ENCODE data around the gene ZBTB7C. TPM values are rescaled to one million over a fixed set of nuclear protein-coding genes. Genes with fewer than 3 reads are reported as not detected.

Gene ZBTB7C
- total RNA-seq, 1 donor from 2014 or later, result 2.7 TPM

- Histone ChIP-seq H3K4me1 (no peaks in the 10 kb centered on the region), H3K4me3 (no peak overlapping the region), H3K27ac (replicated peaks) (no peak overlapping the region), H3K9me3 (replicated peaks) (peaks cover 5% of the 10 kb centered on the region), H3K27me3 (ENCODE audit: low read depth) (no peaks in the 10 kb centered on the region), H3K36me3 (no peaks in the 10 kb centered on the region)
- no peak for DNase-seq
- no peak for TF ChIP-seq CTCF (IDR thresholded peaks at IDR 0.05; ENCODE audit: borderline replicate concordance)
- intact Hi-C loops (cut with micrococcal nuclease), result no loop called here
These were observed 158.3 kb downstream of the ZBTB7C start for GRCh38 chr18:48250918-48251317.

- DNase-seq, result no peak
- intact Hi-C loops (cut with micrococcal nuclease), result no loop called here
- Histone ChIP-seq H3K4me3 (no peak overlapping the region), H3K27ac (replicated peaks) (no peak overlapping the region), H3K36me3 (no peaks in the 10 kb centered on the region), H3K27me3 (ENCODE audit: low read depth) (no peaks in the 10 kb centered on the region), H3K4me1 (no peaks in the 10 kb centered on the region), H3K9me3 (replicated peaks) (peaks cover under 1% of the 10 kb centered on the region)
- TF ChIP-seq CTCF (IDR thresholded peaks at IDR 0.05; ENCODE audit: borderline replicate concordance), result no peak
These were observed 158.7 kb downstream of the ZBTB7C start for GRCh38 chr18:48250362-48250907.

GRCh38 chr18:48249854-48250253 lies 159.3 kb downstream of the ZBTB7C start:
- no peak for DNase-seq
- intact Hi-C loops (cut with micrococcal nuclease), result no loop called here
- no peaks in the 10 kb centered on the region for H3K9me3 ChIP-seq (replicated peaks)
- H3K27ac ChIP-seq (replicated peaks), result no peak overlapping the region
- H3K4me3 ChIP-seq, result no peak overlapping the region
- H3K36me3 ChIP-seq, result no peaks in the 10 kb centered on the region
- no peaks in the 10 kb centered on the region for H3K27me3 ChIP-seq (ENCODE audit: low read depth)
- H3K4me1 ChIP-seq, result no peaks in the 10 kb centered on the region
- TF ChIP-seq CTCF (IDR thresholded peaks at IDR 0.05; ENCODE audit: borderline replicate concordance), result no peak

- intact Hi-C loops (cut with micrococcal nuclease), result no loop called here
- H3K4me3 ChIP-seq, result no peak overlapping the region
- TF ChIP-seq CTCF (IDR thresholded peaks at IDR 0.05; ENCODE audit: borderline replicate concordance), result no peak
These were observed 164.7 kb downstream of the ZBTB7C start for GRCh38 chr18:48244530-48244929.

GRCh38 chr18:48238636-48239035 lies 170.5 kb downstream of the ZBTB7C start:
- DNase-seq, result no peak
- Histone ChIP-seq H3K36me3 (no peaks in the 10 kb centered on the region), H3K27me3 (ENCODE audit: low read depth) (peaks cover 5% of the 10 kb centered on the region), H3K9me3 (replicated peaks) (peaks cover 20% of the 10 kb centered on the region), H3K4me3 (no peak overlapping the region), H3K4me1 (no peaks in the 10 kb centered on the region), H3K27ac (replicated peaks) (no peak overlapping the region)
- intact Hi-C loops (cut with micrococcal nuclease), result no loop called here
- no peak for TF ChIP-seq CTCF (IDR thresholded peaks at IDR 0.05; ENCODE audit: borderline replicate concordance)

More at GRCh38 chr18:48244530-48244929, 164.7 kb downstream of the ZBTB7C start:
- DNase-seq, result no peak
- no peak overlapping the region for H3K27ac ChIP-seq (replicated peaks)
- H3K36me3 ChIP-seq, result no peaks in the 10 kb centered on the region
- H3K4me1 ChIP-seq, result no peaks in the 10 kb centered on the region
- H3K27me3 ChIP-seq (ENCODE audit: low read depth), result no peaks in the 10 kb centered on the region
- H3K9me3 ChIP-seq (replicated peaks), result peaks cover 16% of the 10 kb centered on the region

Measured in left ventricle myocardium inferior (tissue), 1 donor.